H1 (cell line): ENCODE results near the gene SLC25A36. TPM values are rescaled to one million over a fixed set of nuclear protein-coding genes. Genes with fewer than 3 reads are reported as not detected.

Source experiments
- CTCF ChIA-PET: fragments of 300-600 bp; sonication (Branson Sonifier 250); formaldehyde crosslinking; loops from one replicate; lab custom pipeline; 2021; ENCODE audit not compliant: partially characterized antibody; lab: Charles Lee
- POLR2A ChIA-PET: fragments of 300-600 bp; sonication (Branson Sonifier 250); formaldehyde crosslinking; loops from one replicate; lab custom pipeline; 2021; ENCODE audit warnings: inconsistent platforms; ENCODE audit not compliant: partially characterized antibody; lab: Charles Lee
- DNase-seq, 2 experiments: peaks; one replicate each; pipeline versions ENCODE4 v3.0.0 to v3.0.0-alpha.2; 2010 to 2022; ENCODE audit warnings: low spot score in 2 of 2, low read depth in 1 of 2, mixed read lengths in 1 of 2
- FAIRE-seq: peaks from 2 replicates; lab custom pipeline; 2011; peaks lifted over from hg19 to GRCh38; lab: Jason Lieb, UNC
- H2AFZ ChIP-seq: 2 replicates; pipeline ENCODE4 v1.8.1; 2012; ENCODE audit warnings: low read length, inconsistent platforms
- H2AK5ac ChIP-seq: 2 replicates; pipeline ENCODE4 v1.6.1; 2013; ENCODE audit warnings: low read depth, low read length
- H2BK120ac ChIP-seq: replicated peaks from 2 replicates; pipeline ENCODE3; 2013; ENCODE audit warnings: low read depth, low read length, inconsistent platforms
- H2BK12ac ChIP-seq: 2 replicates; pipeline ENCODE4 v1.6.1; 2013; ENCODE audit warnings: low read depth, low read length
- H2BK15ac ChIP-seq: 2 replicates; pipeline ENCODE4 v1.6.1; 2013; ENCODE audit warnings: low read length
- H2BK20ac ChIP-seq: 2 replicates; pipeline ENCODE4 v1.6.1; 2013; ENCODE audit warnings: low read length
- H2BK5ac ChIP-seq: 2 replicates; pipeline ENCODE4 v1.6.1; 2013; ENCODE audit warnings: low read depth, low read length
- H3K14ac ChIP-seq: 2 replicates; pipeline ENCODE4 v1.6.1; 2013; ENCODE audit warnings: inconsistent platforms; ENCODE audit not compliant: insufficient read length
- H3K18ac ChIP-seq: 2 replicates; pipeline ENCODE4 v1.6.1; 2013; ENCODE audit warnings: low read length; ENCODE audit errors: extremely low read depth
- H3K23ac ChIP-seq: 2 replicates; pipeline ENCODE4 v1.6.1; 2013; ENCODE audit warnings: inconsistent platforms; ENCODE audit not compliant: insufficient read length
- H3K23me2 ChIP-seq: 2 replicates; pipeline ENCODE4 v1.6.1; 2013; ENCODE audit warnings: low read depth, low read length
- H3K27ac ChIP-seq: 2 replicates; pipeline ENCODE4 v1.6.1; 2011; ENCODE audit warnings: low read depth, low read length, inconsistent platforms
- H3K27me3 ChIP-seq, 4 experiments: replicated peaks in 1 of 4; 1 replicate in 1 of 4; 2 replicates in 3 of 4; pipeline versions ENCODE4 v1.6.1 to v1.8.1; 2011 to 2013; ENCODE audit warnings: low read length in 3 of 4, mild to moderate bottlenecking in 3 of 4, inconsistent platforms in 2 of 4, mixed read lengths in 2 of 4, moderate library complexity in 1 of 4; ENCODE audit not compliant: control insufficient read depth in 3 of 4, insufficient read depth in 3 of 4; ENCODE audit errors: extremely low read depth in 1 of 4
- H3K36me3 ChIP-seq, 4 experiments: 2 replicates each; pipeline versions ENCODE4 v1.6.1 to v1.8.1; 2011 to 2013; ENCODE audit warnings: mild to moderate bottlenecking in 4 of 4, low read length in 3 of 4, moderate library complexity in 2 of 4, control low read depth in 1 of 4, inconsistent platforms in 1 of 4; ENCODE audit not compliant: insufficient read depth in 4 of 4, control insufficient read depth in 2 of 4
- H3K4ac ChIP-seq: replicated peaks from 2 replicates; pipeline ENCODE3; 2013; ENCODE audit warnings: low read length, low read depth, mixed read lengths, inconsistent platforms; ENCODE audit not compliant: insufficient read length
- H3K4me1 ChIP-seq, 4 experiments: replicated peaks in 1 of 4; 1 replicate in 1 of 4; 2 replicates in 3 of 4; pipeline versions ENCODE4 v1.6.1 to v1.8.1; 2011 to 2013; ENCODE audit warnings: low read length in 3 of 4, inconsistent platforms in 2 of 4, mixed read lengths in 1 of 4; ENCODE audit not compliant: insufficient read depth in 4 of 4, control insufficient read depth in 3 of 4
- H3K4me2 ChIP-seq, 2 experiments: 2 replicates each; pipeline versions ENCODE4 v1.6.1 to v1.8.1; 2011 to 2013; ENCODE audit warnings: low read depth in 2 of 2, low read length in 2 of 2, control low read depth in 1 of 2, inconsistent platforms in 1 of 2, mild to moderate bottlenecking in 1 of 2; ENCODE audit not compliant: insufficient read depth in 1 of 2
- H3K4me3 ChIP-seq, 4 experiments: fragments of 200-600, 300-600 bp in 1 of 4; sonication (generic), shearing (Covaris generic), sonication (Bioruptor Twin) in 1 of 4; 2 replicates each; pipeline versions ENCODE4 v1.5.1 to v1.8.1; 2011 to 2016; ENCODE audit warnings: low read length in 4 of 4, low read depth in 3 of 4, control low read depth in 2 of 4, inconsistent platforms in 2 of 4, mild to moderate bottlenecking in 2 of 4, mixed read lengths in 1 of 4, moderate library complexity in 1 of 4; ENCODE audit not compliant: insufficient read depth in 2 of 4; ENCODE audit errors: extremely low read depth in 1 of 4
- H3K56ac ChIP-seq: replicated peaks from 2 replicates; pipeline ENCODE3; 2013; ENCODE audit warnings: low read depth, mild to moderate bottlenecking, mixed read lengths, low read length, inconsistent platforms; ENCODE audit not compliant: insufficient read length
- H3K79me1 ChIP-seq: 2 replicates; pipeline ENCODE4 v1.6.1; 2013; ENCODE audit warnings: low read depth, low read length, control low read depth
- H3K79me2 ChIP-seq, 2 experiments: 2 replicates each; pipeline versions ENCODE4 v1.6.1 to v1.8.1; 2012 to 2013; ENCODE audit warnings: low read length in 2 of 2, mild to moderate bottlenecking in 2 of 2, inconsistent platforms in 1 of 2; ENCODE audit not compliant: insufficient read depth in 2 of 2, control insufficient read depth in 1 of 2
- H3K9ac ChIP-seq, 4 experiments: replicated peaks in 1 of 4; 1 replicate in 1 of 4; 2 replicates in 3 of 4; pipeline versions ENCODE4 v1.6.1 to v1.8.1; 2011 to 2013; ENCODE audit warnings: low read depth in 3 of 4, low read length in 3 of 4, control low read depth in 2 of 4, mild to moderate bottlenecking in 2 of 4, moderate library complexity in 2 of 4, inconsistent platforms in 1 of 4; ENCODE audit errors: extremely low read depth in 1 of 4
- H3K9me3 ChIP-seq, 2 experiments: 2 replicates each; pipeline versions ENCODE4 v1.6.1 to v1.8.1; 2012 to 2013; ENCODE audit warnings: mild to moderate bottlenecking in 2 of 2, moderate library complexity in 2 of 2, control low read depth in 1 of 2, inconsistent platforms in 1 of 2, low read depth in 1 of 2, low read length in 1 of 2, mixed read lengths in 1 of 2; ENCODE audit not compliant: insufficient read depth in 2 of 2
- H4K20me1 ChIP-seq, 2 experiments: replicated peaks in 1 of 2; 2 replicates each; pipeline versions ENCODE3 to v1.8.1; 2011 to 2013; ENCODE audit warnings: inconsistent platforms in 2 of 2, low read length in 2 of 2, mild to moderate bottlenecking in 1 of 2; ENCODE audit not compliant: insufficient read depth in 2 of 2, control insufficient read depth in 1 of 2
- H4K5ac ChIP-seq: 2 replicates; pipeline ENCODE4 v1.6.1; 2013; ENCODE audit warnings: low read length, low read depth, mixed read lengths, inconsistent platforms; ENCODE audit not compliant: insufficient read length
- H4K8ac ChIP-seq: 2 replicates; pipeline ENCODE4 v1.8.0; 2013; ENCODE audit warnings: mild to moderate bottlenecking, moderate library complexity, low read length, inconsistent platforms; ENCODE audit not compliant: insufficient read depth; ENCODE audit errors: extremely low read depth
- H4K91ac ChIP-seq: replicated peaks from 2 replicates; pipeline ENCODE3; 2013; ENCODE audit warnings: low read length, mixed read lengths, inconsistent platforms; ENCODE audit not compliant: insufficient read length
- BRCA1 ChIP-seq: IDR thresholded peaks from 2 replicates; pipeline ENCODE4 v1.6.1; 2012; ENCODE audit warnings: low read depth, low read length, improper control_type of control experiment
- CTBP2 ChIP-seq: IDR thresholded peaks from 2 replicates; pipeline ENCODE4 v1.7.0; 2011; ENCODE audit warnings: borderline replicate concordance, mild to moderate bottlenecking, moderate library complexity, mixed read lengths, low read length; ENCODE audit not compliant: insufficient read depth, insufficient read length
- KDM5A ChIP-seq: fragments of 200-600 bp; IDR thresholded peaks from 2 replicates; pipeline ENCODE4 v1.7.1; 2012; ENCODE audit warnings: mild to moderate bottlenecking, low read length, inconsistent platforms, mixed read lengths
- MAFK ChIP-seq: IDR thresholded peaks from 2 replicates; pipeline ENCODE4 v1.6.1; 2012; ENCODE audit warnings: low read depth, mild to moderate bottlenecking, improper control_type of control experiment, low read length
- RAD21 ChIP-seq, 2 experiments: IDR thresholded peaks in 1 of 2; conservative IDR thresholded peaks in 1 of 2; 2 replicates each; pipeline ENCODE4 v1.6.1; 2011; ENCODE audit warnings: low read depth in 2 of 2, low read length in 2 of 2, improper control_type of control experiment in 1 of 2, inconsistent platforms in 1 of 2, mild to moderate bottlenecking in 1 of 2, moderate library complexity in 1 of 2
- RFX5 ChIP-seq: IDR thresholded peaks from 2 replicates; pipeline ENCODE4 v1.6.1; 2011; ENCODE audit warnings: low read depth, low read length, improper control_type of control experiment, borderline replicate concordance
- SP4 ChIP-seq: IDR thresholded peaks from 2 replicates; pipeline ENCODE4 v1.6.1; 2012; ENCODE audit warnings: low read length, inconsistent platforms
- TAF1 ChIP-seq: IDR thresholded peaks from 2 replicates; pipeline ENCODE4 v1.6.1; 2011; ENCODE audit warnings: mild to moderate bottlenecking, low read depth, low read length
- USF2 ChIP-seq: IDR thresholded peaks from 2 replicates; pipeline ENCODE4 v1.6.1; 2011; ENCODE audit warnings: low read length, improper control_type of control experiment
- WGBS, 2 experiments: shearing (Covaris generic) in 1 of 2; methylation state at CpG; one replicate each; pipeline versions ENCODE4 v1.1.6 to v1.1.7; 2013 to 2015; ENCODE audit warnings: low lambda C conversion rate in 2 of 2, mixed read lengths in 2 of 2, inconsistent platforms in 1 of 2, low coverage in 1 of 2, missing lambda C conversion rate in 1 of 2; ENCODE audit not compliant: insufficient replicate concordance in 2 of 2, insufficient coverage in 1 of 2, insufficient read length in 1 of 2; ENCODE audit errors: extremely low coverage in 1 of 2, missing lambda C conversion rate in 1 of 2; 5-methylcytosine and 5-hydroxymethylcytosine counted together
- polyA plus RNA-seq, 7 experiments: library from polyadenylated mRNA; depleted of rRNA in 3 of 7; stranded (reverse) in 5 of 7; unstranded in 2 of 7; fragments of >200 nt in 5 of 7; fragments of 200-250 nt in 2 of 7; gene quantifications; 1 replicate in 5 of 7; 2 replicates in 1 of 7; 4 replicates in 1 of 7; pipeline versions ENCODE4 v1.2.1 to v1.2.3, GENCODE V29; 2011 to 2013; ENCODE audit warnings: missing spikeins in 2 of 7, mixed read lengths in 2 of 7
- total RNA-seq: library from RNA; stranded (reverse); fragmentation: NEBNext Ultra II Directional; extraction: Animal tissue kit (Norgen Biotek cat#: 25700); gene quantifications from 2 replicates; pipeline ENCODE4 v1.2.1, GENCODE V29; 2021

SLC25A36 gene
- total and polyA plus RNA-seq, 2 of the 8 experiments (the other 6 are each of a cell fraction or from before 2014, with no cell fraction given) = 42.9 to 71.8 TPM

DNA sequence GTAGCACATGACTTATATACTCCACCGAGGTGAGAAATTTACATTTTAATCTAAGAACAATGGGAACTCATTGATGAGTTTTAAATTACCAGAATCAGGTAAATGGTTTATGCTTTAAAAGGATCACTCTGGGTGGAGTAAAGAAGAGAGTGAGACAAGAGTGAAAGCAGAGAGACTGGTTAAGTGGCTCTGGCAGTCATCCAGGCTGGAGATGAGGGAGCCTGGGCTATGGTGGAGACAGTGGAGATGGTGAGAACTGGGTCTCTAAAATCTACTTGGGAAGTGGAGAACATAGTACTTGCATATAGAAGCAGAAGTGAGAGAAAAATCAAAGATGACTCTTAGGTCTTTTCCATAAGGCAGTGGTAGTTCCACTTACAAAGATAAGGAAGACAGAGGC lies 37.1 kb upstream of the SLC25A36 start:
- no peak overlapping the region for H3K9ac ChIP-seq
- POLR2A ChIA-PET = no interaction called here
- H3K23me2 ChIP-seq = no peaks in the 10 kb centered on the region
- H4K8ac ChIP-seq = no peak overlapping the region
- no peak overlapping the region for H2AFZ ChIP-seq
- no peak overlapping the region for H2AK5ac ChIP-seq
- no peak overlapping the region for H2BK12ac ChIP-seq
- H4K5ac ChIP-seq = no peak overlapping the region
- H3K36me3 ChIP-seq = no peaks in the 10 kb centered on the region
- no peak overlapping the region for H3K4ac ChIP-seq
- no peak overlapping the region for H2BK20ac ChIP-seq
- H3K23ac ChIP-seq = no peak overlapping the region
- H3K4me1 ChIP-seq = no peaks in the 10 kb centered on the region
- no peak overlapping the region for H3K27ac ChIP-seq
- no peak for DNase-seq
- no peak overlapping the region for H2BK15ac ChIP-seq
- H4K20me1 ChIP-seq = no peaks in the 10 kb centered on the region
- no peaks in the 10 kb centered on the region for H3K79me1 ChIP-seq
- no peak for FAIRE-seq
- H3K4me2 ChIP-seq = no peak overlapping the region
- H3K18ac ChIP-seq = no peak overlapping the region
- H2BK120ac ChIP-seq = no peak overlapping the region
- WGBS, 2 experiments = 85% methylated on average over 1 of the region's 1 CpG; no CpG with 5 or more reads in 1 of the 2 experiments
- no peak overlapping the region for H4K91ac ChIP-seq
- no peak overlapping the region for H3K14ac ChIP-seq
- no peaks in the 10 kb centered on the region for H3K27me3 ChIP-seq
- no peak overlapping the region for H2BK5ac ChIP-seq
- H3K4me3 ChIP-seq = no peak overlapping the region
- no peaks in the 10 kb centered on the region for H3K79me2 ChIP-seq
- no peak overlapping the region for H3K56ac ChIP-seq
- no peak for TF ChIP-seq MAFK
- no peak for TF ChIP-seq RAD21 (IDR thresholded peaks at IDR 0.05 in 1 of 2, conservative IDR thresholded peaks at IDR 0.05 in 1 of 2; ENCODE audit: low read depth in 2 of 2, low read length in 2 of 2)
- TF ChIP-seq SP4 = no peak
- TF ChIP-seq RFX5 = no peak
- TF ChIP-seq CTBP2 = no peak
- no peak for TF ChIP-seq KDM5A
- no peak for TF ChIP-seq BRCA1
- no peak for TF ChIP-seq USF2
- no peak for TF ChIP-seq TAF1
- H3K9me3 ChIP-seq = no peaks in the 10 kb centered on the region
- CTCF ChIA-PET = interaction anchor here (3.3 kb wide), 1 partner anchor 12 kb away, joined by 11 read pairs; no protein-coding TSS in a partner anchor
